GM19397 (cell line): Measurements from ENCODE around the gene CACNG7.

Experiments used
- ATAC-seq: cut with Tn5 transposase; IDR thresholded peaks from one replicate; pipeline ENCODE4 v1.9.1; 2021; ENCODE audit warnings: mild to moderate bottlenecking, moderate library complexity; ENCODE audit not compliant: unreplicated experiment

Gene CACNG7

DNA sequence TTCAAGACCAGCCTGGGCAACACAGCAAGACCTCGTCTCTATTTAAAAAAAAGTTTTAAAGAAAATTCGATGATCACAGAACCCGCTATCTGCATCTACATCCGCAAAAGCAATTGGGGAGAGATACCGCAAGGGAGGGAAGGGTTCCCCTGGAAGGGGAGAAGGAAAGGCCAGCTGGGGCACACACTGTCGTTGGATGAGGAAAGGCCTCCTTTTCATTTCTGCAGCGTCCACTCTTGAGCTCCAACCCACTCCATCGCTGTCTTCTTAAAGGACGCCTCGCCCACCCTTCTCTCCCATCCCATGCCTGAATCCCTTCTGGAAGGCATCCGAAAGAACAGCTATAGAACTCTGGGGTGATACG is 30.3 kb upstream of the CACNG7 start:
- no peak for ATAC-seq

DNA sequence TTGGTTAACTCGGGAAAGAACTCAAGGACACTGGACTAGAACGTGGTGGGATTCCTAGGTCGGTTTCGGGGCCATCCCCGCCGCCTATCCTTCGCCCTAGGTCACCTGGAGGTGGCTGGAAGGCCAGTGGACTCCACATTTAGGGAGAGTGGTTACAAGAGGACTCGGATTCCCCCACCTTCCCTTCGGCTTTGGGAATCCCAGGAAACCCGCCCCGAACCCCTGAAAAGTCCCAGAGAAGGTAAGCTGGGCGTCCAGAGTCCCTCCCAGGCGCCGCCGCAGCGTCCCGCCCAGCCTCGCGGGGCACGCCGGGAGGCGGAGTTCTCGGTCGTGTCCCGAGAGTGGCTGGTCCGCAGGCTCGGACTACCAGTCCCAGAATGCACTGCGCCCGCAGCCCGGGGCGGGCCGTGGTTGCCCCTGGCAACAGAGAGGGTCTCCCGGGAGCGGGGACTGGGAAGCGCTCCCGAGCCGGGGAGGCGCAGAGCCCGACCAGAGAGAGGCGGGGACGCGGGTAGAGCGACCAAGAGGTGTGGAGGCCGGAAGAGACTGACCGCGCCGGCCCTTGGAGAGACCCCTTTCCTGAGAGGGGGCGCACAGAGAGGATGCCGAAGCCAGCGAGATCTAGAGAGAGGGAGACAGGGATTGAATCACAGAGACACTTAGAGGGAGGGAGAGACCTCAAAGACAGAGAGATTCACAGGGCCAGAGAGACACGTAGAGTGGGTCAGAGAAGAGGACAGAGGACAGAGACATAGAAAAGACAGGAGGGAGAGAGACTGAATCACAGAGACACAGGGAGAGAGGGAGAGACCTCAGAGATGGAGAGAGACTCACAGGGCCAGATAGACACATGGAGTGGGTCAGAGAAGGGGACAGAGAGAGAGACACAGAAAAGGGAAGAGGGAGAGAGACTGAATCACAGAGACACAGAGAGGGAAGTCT is 29.7 kb upstream of the CACNG7 start:
- peak; percentile 98 for ATAC-seq

DNA sequence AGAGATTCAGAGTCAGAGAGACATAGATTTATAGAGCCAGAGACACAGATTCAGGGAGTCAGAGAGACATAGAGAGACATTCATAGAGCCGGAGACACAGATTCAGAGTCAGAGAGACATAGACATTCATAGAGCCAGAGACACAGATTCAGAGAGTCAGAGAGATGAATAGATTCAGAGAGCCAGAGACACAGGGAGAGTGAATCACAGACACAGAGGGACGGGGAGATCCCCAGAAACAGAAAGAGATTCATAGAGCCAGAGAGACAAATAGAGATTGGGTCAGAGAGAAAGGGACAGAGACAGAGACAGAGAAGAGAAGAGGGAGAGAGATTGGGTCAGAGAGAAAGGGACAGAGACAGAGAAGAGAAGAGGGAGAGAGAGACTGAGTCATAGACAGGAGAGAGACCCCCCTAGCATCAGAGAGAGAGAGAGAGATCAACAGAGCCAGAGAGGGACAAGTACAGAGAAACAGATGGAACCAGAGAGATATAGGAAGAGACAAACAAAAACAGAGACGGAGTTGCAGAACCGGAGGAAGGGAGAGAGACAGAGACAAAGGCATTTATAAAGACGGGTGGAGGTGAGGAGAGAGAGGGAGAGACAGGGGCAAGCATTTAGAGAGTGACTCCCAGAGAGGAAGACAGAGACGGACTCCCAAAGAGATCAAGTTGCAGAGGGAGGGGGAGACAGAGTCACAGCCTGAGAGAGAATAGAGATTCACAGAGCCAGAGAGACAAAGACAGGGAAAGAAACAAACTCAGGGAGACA is 28.2 kb upstream of the CACNG7 start:
- no peak for ATAC-seq

DNA sequence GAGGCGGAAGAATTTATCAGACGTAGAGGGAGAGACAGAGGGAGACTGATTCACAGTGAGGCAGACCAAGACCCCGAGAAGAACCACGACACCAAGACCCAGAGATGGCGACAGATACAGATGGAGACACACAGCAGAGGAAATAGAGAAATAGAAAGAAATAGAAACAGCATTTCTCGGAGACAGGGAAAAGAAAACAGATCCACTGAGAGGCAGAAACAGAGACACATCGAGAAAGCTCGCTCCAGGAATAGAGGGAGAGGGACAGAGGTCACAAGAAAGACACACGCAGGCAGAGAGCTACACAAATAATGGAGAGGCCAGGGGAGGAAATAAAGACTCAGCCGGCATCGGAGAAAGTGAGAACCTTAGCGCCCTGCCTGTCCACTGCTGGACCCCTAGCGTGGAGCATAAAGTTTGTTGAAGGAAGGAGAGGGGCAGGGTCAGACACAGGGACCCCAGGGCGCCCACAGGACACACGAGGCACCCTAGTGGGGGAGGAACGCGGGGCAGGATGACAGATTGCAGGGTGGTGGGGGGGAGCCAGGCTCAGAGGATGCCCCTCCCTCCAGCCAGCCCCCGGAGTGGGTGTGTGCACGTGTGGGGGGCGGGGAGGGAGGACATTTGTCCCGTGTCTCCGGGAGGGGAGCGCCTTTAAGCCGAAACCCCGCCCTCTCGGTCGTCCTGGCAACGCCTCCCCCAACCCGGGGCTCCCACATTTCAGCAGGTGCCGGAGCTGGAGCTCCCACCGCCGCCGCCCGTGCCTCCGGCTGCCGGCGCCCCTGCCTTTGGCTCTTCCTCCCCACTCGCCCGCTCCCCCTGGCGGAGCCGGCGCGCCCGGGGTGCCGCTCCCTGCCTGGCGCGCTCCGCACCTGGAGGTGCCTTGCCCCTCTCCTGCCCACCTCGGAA is 27.3 kb upstream of the CACNG7 start, which contains the start of gene PRKCG:
TSS of gene PRKCG (plus strand) at position 716 of the 909 bp plus-strand sequence. CDS start 298 bp downstream, outside the sequence.
- ATAC-seq: no peak

DNA sequence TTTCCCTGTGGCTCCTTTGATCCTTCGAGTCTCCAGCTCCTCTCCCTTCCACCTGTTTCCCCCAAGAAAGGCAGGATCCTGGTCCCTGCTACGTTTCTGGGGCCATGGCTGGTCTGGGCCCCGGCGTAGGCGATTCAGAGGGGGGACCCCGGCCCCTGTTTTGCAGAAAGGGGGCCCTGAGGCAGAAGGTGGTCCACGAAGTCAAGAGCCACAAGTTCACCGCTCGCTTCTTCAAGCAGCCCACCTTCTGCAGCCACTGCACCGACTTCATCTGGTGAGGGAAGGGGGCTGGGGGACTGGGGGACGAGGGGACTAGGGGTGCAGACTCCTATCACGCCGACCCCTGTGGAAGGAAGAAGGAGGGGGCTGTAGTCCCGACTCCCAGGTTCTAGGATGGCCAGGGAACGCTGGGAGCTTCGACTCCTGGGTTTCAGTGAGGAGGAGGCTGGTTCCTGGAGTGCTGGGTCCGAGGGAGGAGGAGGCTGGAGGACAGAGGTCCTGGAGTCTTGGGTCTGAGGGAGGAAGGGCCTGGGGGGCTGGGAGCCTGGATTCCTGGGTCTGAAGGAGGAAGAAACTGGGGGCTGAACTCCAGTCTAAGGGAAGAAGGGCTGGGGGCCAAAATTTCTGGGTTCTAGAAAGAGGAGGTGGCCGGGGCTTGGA is 26.6 kb upstream of the CACNG7 start:
- no peak for ATAC-seq

DNA sequence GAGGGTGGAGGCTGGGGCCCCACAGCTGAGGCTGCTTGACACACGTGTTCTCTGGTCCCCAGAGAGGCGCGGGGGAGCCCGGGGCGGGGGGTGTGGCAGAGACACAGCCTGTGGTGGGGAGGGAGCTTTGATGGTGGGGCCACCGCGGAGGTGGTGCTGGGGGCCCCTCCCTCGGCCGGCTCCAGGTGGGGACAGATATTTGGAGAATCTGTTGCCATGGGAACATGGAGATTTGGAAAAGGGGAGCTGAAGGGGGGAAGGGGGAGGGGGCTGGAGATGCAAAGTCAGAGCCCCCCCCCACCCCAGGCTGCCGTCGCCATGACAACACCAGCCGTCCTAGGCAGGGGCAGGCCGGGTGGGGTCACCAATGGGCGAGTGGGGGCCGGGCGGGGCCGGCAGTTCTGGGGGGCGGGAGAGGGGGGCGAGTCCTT is 25.8 kb upstream of the CACNG7 start:
- ATAC-seq: no peak

DNA sequence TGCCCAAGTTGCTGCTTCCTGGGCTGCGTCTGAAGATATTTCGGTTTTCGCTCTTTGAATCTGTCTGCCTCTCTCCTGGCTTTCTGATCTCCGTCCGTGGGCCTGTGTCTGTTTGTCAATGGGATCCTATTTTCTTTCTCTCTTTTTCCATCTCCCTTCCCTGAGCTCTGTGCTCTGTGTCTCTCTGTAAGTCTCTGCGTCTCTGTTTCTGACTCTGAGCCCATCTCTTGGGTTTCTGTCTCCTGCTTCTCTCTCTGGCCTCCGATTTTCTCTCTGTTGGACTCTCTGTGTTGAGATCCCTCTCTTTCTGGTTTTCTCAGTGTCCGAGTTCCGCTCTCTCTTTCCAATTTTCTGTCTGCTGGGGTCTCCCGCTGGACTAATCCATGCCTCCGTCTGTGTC is 25.3 kb upstream of the CACNG7 start:
- ATAC-seq: no peak

DNA sequence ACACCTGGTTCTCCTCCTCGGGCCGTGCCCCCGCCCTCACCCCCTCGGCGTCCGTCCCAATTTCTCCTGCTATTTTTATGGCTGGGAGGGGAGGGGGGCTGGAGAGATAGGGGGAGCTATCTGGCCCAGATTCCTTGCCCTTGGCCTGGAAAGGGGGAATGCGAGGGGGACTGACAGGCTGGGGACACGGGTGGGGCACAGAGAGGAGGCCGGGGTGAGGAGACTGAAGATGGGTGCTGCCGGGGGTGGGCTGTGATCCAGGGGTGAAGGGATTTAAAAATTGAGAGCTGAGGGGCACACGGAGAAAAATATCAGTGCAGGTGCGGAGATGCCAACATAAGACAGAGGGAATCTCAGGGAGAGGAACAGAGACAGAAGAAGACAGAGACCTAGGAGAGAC is 24.8 kb upstream of the CACNG7 start:
- ATAC-seq: no peak

DNA sequence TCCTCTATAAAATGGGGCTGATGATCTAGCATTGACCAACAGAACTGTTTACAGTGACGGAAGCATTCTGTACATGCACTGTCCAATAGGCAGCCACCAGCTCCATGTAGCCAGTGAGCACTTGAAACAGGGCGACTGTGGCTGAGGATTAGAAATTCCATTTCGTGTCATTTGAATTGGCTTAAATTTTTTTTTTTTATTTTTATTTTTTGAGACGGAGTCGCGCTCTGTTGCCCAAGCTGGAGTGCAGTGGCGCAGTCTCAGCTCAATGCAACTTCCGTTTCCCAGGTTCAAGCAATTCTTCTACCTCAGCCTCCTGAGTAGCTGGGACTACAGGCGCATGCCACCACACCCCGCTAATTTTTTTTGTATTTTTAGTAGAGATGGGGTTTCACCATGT is 24.0 kb upstream of the CACNG7 start:
- no peak for ATAC-seq

DNA sequence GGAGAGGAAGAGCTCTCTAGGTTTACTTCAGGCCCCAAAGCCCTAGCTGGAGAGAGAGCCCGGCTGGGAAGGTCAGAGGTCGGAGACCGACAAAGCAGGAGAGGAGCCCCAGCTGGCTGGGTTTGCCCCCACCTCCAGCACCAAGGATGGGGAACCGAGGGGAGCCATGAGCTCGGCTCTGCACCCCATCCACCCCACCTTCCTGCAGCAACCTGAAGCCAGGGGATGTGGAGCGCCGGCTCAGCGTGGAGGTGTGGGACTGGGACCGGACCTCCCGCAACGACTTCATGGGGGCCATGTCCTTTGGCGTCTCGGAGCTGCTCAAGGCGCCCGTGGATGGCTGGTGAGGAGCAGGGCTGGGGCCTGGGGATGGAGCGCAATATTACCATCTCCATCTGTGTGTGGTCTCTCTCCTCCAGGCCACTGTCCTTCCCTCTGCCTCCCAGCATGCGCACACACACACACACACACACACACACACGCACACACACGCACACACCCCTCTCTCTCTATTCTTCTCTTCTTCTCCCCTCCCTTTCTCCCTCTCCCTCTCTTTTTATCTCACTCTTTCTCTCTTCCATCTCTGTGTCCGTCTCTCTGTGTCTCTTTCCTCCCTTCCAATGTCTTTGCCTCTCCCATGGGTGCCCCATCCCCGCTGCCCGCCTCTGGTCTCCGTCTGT is 16.6 kb upstream of the CACNG7 start:
- no peak for ATAC-seq

DNA sequence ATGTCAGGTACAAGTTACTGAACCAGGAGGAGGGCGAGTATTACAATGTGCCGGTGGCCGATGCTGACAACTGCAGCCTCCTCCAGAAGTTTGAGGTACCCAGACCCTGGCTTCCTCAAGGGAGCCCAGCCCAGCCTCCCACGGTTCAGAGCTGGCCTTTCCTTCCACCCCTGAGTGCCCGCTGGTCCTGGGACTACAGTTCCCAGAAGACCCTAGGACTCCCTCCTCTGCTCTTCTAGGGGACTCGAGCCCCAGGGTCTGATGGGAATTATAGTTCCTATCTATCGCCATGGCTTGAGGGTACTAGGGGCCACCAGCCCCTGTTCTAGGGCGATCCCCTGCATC is 16.1 kb upstream of the CACNG7 start:
- ATAC-seq: no peak

DNA sequence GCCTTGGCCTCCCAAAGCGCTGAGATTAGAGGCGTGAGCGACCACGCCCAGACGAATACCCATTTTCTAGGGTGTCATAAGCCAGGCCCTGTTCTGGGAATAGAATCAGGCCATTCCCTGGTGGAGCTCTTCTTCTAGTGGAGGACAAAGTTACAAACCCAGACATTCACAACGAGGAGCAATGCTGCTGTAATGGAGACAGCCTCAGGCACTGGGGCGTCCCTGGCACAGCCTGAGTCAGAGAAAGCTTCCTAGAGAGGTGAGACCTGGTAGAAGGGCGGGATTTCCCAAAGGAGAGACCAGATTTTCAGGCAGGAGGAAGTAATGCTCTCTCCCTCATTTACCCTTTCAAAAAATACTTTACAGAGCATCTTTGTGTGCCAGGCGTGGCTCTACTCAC is 14.4 kb upstream of the CACNG7 start:
- ATAC-seq: no peak

DNA sequence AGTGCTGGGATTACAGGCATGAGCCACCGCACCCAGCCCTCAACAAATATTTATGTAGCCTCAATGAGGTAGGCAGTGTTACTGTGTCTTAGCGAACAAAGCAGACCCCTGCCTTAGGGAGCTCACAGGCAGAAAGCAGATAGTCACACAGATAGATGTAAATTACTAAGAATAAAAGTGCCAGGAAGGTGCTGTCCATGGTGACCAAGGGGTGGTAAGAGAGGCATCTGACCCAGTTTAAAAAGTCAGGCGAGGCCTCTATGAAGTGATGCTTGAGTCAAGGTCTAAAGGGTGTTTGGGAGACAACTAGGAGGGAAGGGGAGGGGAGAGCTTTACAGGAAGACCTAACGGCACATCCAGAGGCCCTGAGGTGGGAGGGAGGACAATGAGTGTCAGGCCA is 12.4 kb upstream of the CACNG7 start:
- no peak for ATAC-seq

DNA sequence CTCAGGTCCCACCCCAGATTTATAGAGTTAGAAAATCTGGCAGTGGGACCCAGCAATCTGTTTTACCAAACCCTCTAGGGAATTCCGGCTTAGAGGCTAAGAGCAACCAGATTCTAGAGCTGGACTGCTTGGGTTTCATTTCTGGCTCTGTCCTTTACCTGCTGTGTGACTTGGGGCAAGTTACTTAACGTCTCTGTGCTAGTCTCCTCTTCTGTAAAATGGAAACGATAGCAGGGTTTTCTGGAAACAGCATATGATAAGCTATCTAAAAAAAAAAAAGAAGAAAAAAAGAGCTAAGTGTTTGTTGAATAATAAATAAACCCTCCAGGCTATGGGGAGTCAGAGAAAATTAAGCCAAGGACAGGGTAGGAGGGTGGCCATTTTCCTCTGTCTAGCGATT is 11.6 kb upstream of the CACNG7 start:
- ATAC-seq: no peak

DNA sequence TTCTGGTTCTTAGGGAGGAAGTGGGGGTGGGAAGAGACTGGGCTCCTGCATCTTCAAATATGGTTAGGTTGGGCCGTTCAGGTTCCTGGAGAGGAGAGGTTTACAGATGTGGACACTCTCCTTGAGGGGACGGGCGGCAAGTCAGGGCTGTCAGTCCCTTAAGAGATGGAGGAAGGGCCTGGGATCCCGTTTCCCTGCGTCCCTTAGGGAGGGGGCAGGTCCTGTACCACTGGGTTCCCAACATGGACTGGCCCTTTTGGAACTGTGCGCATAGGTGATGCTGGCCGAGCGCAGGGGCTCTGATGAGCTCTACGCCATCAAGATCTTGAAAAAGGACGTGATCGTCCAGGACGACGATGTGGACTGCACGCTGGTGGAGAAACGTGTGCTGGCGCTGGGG is 10.9 kb upstream of the CACNG7 start:
- ATAC-seq: no peak

DNA sequence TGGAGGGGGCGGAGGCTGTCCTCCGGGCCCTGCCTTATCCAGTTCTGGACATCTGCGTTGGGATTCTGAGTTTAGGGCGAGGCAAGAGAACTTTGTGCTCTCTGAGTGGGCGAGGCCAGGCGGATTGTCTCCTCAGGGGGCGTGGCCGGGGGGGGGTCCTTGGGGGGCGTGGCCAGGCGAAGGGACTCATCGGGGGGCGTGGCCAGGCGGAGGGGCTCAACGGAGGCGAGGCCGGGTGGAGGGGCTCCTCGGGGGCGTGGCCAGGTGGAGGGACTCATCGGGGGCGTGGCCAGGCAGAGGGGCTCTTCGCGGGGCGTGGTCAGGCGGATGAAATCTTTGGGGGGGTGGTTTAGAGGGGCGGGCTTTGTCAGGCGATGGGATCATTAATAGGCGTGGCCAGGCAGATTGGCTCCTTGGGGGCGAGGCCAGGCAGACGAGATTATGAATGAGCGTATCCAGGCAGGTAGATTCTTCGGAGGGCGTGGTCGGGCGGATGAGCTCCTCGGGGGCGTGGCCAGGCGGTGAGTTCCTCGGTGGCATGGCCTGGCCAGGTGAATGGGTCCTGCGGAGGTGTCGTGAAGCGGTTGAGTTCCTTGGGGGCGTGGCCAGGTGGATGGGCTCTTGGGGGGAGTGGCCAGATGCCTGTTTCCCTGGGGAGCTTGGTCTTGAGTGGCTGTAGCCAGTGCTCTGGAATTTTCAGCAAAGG is 10.3 kb upstream of the CACNG7 start:
- ATAC-seq: no peak

DNA sequence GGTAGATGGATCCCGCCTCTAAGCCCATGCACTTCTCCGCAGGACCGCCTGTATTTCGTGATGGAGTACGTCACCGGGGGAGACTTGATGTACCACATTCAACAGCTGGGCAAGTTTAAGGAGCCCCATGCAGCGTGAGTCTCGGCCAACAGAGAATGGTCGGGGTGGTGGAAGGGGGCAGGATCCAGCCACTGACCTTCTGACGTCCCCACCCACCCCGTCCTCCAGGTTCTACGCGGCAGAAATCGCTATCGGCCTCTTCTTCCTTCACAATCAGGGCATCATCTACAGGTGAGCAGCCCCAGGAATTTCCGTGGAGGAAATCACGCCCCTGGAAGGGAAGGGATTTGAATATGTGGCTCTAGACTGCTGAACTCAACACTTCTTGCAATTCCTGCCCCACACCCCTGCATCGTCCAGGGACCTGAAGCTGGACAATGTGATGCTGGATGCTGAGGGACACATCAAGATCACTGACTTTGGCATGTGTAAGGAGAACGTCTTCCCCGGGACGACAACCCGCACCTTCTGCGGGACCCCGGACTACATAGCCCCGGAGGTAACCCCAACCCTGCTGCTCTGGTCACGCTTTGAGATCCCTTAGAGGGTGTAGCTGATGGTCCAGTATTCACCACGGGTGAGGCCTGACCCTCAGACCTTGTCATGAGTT is 8.8 kb upstream of the CACNG7 start:
- no peak for ATAC-seq

DNA sequence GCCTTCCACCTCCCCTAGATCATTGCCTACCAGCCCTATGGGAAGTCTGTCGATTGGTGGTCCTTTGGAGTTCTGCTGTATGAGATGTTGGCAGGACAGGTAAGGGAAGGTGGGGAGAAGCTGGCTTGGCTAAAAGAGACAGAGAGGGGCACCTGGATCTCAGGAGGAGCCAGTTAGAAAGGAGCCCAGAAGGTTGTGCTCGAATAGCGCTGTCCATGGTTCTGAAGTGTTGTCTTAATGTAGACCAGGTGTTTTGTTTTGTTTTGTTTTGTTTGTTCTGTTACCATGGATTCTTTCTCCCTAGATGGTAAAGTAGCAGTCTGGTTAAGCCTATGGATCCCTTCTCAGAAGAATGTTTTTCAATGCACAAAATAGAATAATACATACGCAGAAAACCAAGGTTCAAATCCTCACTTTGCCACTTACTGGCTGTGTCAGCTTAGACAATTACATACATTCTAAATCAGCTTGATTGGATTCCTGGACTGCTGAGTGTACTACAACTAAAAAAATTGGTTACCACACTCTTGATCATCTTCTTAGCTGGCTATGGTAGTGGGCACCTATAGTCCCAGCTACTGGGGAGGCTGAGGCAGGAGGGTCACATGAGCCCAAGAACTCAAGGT is 5.9 kb upstream of the CACNG7 start:
- no peak for ATAC-seq
